B cell (primary cell): ENCODE data around the gene DNHD1. TPM values are rescaled to one million over a fixed set of nuclear protein-coding genes. Genes with fewer than 3 reads are reported as not detected.

ENCODE experiments used
- ATAC-seq: fragments of 200-7000 bp; cut with Tn5 transposase; one replicate; pipeline ENCODE4 v1.10.0; 2021; ENCODE audit warnings: low read depth, mild to moderate bottlenecking, moderate number of reproducible peaks, moderate library complexity
- CTCF ChIA-PET: fragments of 350-600 bp; sonication (Branson Sonifier 250); formaldehyde crosslinking; loops from one replicate; lab custom pipeline; 2021; ENCODE audit warnings: antibody characterized with exemption, inconsistent platforms; lab: Charles Lee
- POLR2A ChIA-PET: fragments of 350-600 bp; sonication (Branson Sonifier 250); formaldehyde crosslinking; loops from one replicate; lab custom pipeline; 2021; ENCODE audit warnings: antibody characterized with exemption; lab: Charles Lee
- DNase-seq: peaks from one replicate; pipeline ENCODE4 v3.0.0; 2013
- H2AFZ ChIP-seq: 2 replicates; pipeline ENCODE4 v1.6.1; 2012; ENCODE audit warnings: mild to moderate bottlenecking, low read depth, low read length; ENCODE audit not compliant: insufficient read depth, poor library complexity, severe bottlenecking
- H3K27ac ChIP-seq, 2 donors: 1 replicate in 1 of 2; 2 replicates in 1 of 2; pipeline ENCODE4 v1.5.1; 2012 to 2013; ENCODE audit warnings: low read length in 2 of 2, mild to moderate bottlenecking in 2 of 2, moderate library complexity in 1 of 2
- H3K27me3 ChIP-seq, 4 experiments: fragments of 200-600 bp in 1 of 4; sonication (generic) in 1 of 4; replicated peaks in 1 of 4; 1 replicate in 2 of 4; 2 replicates in 2 of 4; pipeline versions ENCODE4 v1.6.1 to v1.7.0; 2013 to 2016; ENCODE audit warnings: low read length in 3 of 4, mild to moderate bottlenecking in 2 of 4, mixed read lengths in 1 of 4, moderate library complexity in 1 of 4; ENCODE audit not compliant: insufficient read depth in 4 of 4, control insufficient read depth in 3 of 4; ENCODE audit errors: control extremely low read depth in 1 of 4
- H3K36me3 ChIP-seq, 2 experiments: replicated peaks in 1 of 2; 1 replicate in 1 of 2; 2 replicates in 1 of 2; pipeline versions ENCODE4 v1.6.1 to v1.7.1; 2013; ENCODE audit warnings: low read length in 1 of 2; ENCODE audit not compliant: insufficient read depth in 2 of 2, control insufficient read depth in 1 of 2; ENCODE audit errors: control extremely low read depth in 1 of 2, extremely low read depth in 1 of 2
- H3K4me1 ChIP-seq, 2 donors: fragments of 200-600 bp in 1 of 2; sonication (generic) in 1 of 2; 1 replicate in 1 of 2; 2 replicates in 1 of 2; pipeline versions ENCODE4 v1.5.1 to v1.6.1; 2013 to 2017; ENCODE audit warnings: low read length in 2 of 2; ENCODE audit not compliant: control insufficient read depth in 2 of 2, insufficient read depth in 2 of 2
- H3K4me2 ChIP-seq: replicated peaks from 2 replicates; pipeline ENCODE3; 2012; ENCODE audit warnings: mild to moderate bottlenecking, low read depth, low read length; ENCODE audit not compliant: poor library complexity, severe bottlenecking
- H3K4me3 ChIP-seq, 5 experiments: fragments of 200-600 bp in 1 of 5; sonication (generic) in 1 of 5; 1 replicate in 3 of 5; 2 replicates in 2 of 5; pipeline versions ENCODE4 v1.5.1 to v1.7.0; 2011 to 2016; ENCODE audit warnings: low read length in 4 of 5, mild to moderate bottlenecking in 4 of 5, low read depth in 2 of 5, control low read depth in 1 of 5, moderate library complexity in 1 of 5; ENCODE audit not compliant: insufficient read depth in 1 of 5; ENCODE audit errors: control extremely low read depth in 1 of 5, extremely low read depth in 1 of 5
- H3K79me2 ChIP-seq: fragments of 200-600 bp; sonication (generic); one replicate; pipeline ENCODE4 v1.6.0; 2016; ENCODE audit warnings: low read length; ENCODE audit not compliant: control insufficient read depth, insufficient read depth
- H3K9ac ChIP-seq: fragments of 200-600 bp; sonication (generic); 2 replicates; pipeline ENCODE4 v1.6.1; 2017; ENCODE audit warnings: mild to moderate bottlenecking, low read length, moderate library complexity
- H3K9me3 ChIP-seq, 3 donors: one replicate each; pipeline versions ENCODE4 v1.6.1 to v1.7.1; 2013; ENCODE audit warnings: low read length in 2 of 3; ENCODE audit not compliant: control insufficient read depth in 2 of 3, insufficient read depth in 1 of 3; ENCODE audit errors: control extremely low read depth in 1 of 3
- H4K20me1 ChIP-seq: 2 replicates; pipeline ENCODE4 v1.6.0; 2012; ENCODE audit warnings: mild to moderate bottlenecking, low read length; ENCODE audit not compliant: insufficient read depth, control insufficient read depth, poor library complexity, severe bottlenecking
- H3K27ac Mint-ChIP-seq: one replicate; pipeline ENCODE4 v1.8.0; 2021; ENCODE audit warnings: mixed read lengths
- H3K27me3 Mint-ChIP-seq: one replicate; pipeline ENCODE4 v1.8.0; 2021; ENCODE audit warnings: mixed read lengths
- H3K4me1 Mint-ChIP-seq: one replicate; pipeline ENCODE4 v1.8.0; 2021; ENCODE audit warnings: mixed read lengths
- H3K4me3 Mint-ChIP-seq: one replicate; pipeline ENCODE4 v1.8.0; 2021; ENCODE audit warnings: mixed read lengths
- H3K9me3 Mint-ChIP-seq: one replicate; pipeline ENCODE4 v1.8.0; 2022; ENCODE audit warnings: mixed read lengths; ENCODE audit not compliant: insufficient read depth
- CTCF ChIP-seq: fragments of 200-600 bp; IDR thresholded peaks from one replicate; pipeline ENCODE4 v1.8.0; 2022; ENCODE audit warnings: antibody characterized with exemption, mild to moderate bottlenecking
- EZH2 ChIP-seq: IDR thresholded peaks from 2 replicates; pipeline ENCODE4 v1.6.1; 2012; ENCODE audit warnings: borderline replicate concordance, low read depth, mild to moderate bottlenecking, moderate library complexity, low read length; ENCODE audit not compliant: insufficient read depth, poor library complexity, severe bottlenecking
- WGBS: methylation state at CpG from one replicate; pipeline ENCODE4 v1.1.5; 2013; ENCODE audit warnings: missing lambda C conversion rate; ENCODE audit not compliant: insufficient coverage; 5-methylcytosine and 5-hydroxymethylcytosine counted together
- intact Hi-C: fragments of 100-400 bp; cut with micrococcal nuclease; formaldehyde crosslinking; loops from one replicate; pipeline ENCODE4 v1.10.0; 2022
- polyA plus RNA-seq: library from polyadenylated mRNA; depleted of rRNA; stranded (reverse); fragments of >200 nt; gene quantifications from 2 replicates; pipeline ENCODE4 v1.2.3, GENCODE V29; 2012
- total RNA-seq, 2 donors: library from RNA; stranded (reverse); fragments of 120-200 nt in 1 of 2; gene quantifications; 1 replicate in 1 of 2; 2 replicates in 1 of 2; pipeline versions ENCODE4 v1.2.3 to v1.2.4, GENCODE V29; 2013 to 2022

DNHD1 gene
- total and polyA plus RNA-seq, 2 donors (not counting 1 experiment from before 2014, with no cell fraction given), result 53.9 to 58.2 TPM

DNA sequence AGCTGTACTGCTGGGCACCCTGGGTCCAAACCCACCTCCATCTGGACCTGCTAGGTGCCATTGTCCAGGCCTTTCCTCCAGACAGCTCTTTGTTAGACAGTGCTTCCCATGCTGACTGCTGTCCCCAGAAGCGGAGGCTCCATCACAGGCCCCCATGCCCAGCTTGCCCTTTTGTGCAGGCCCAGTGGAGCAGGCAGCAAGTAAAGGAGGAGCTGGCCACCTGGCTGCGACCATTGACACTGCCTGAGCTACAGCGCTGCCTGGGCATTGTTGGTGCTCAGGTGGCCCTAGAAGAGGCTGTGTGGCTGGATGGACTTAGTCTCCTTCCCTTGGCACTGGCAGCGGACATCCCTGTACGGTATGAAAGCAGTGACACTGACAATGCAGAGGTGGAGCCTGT lies 1.5 kb downstream of the DNHD1 start:
- H3K27ac Mint-ChIP-seq, result no peak overlapping the region
- no peak for ATAC-seq
- WGBS, result 95% methylated on average over 4 of the region's 5 CpGs

DNA sequence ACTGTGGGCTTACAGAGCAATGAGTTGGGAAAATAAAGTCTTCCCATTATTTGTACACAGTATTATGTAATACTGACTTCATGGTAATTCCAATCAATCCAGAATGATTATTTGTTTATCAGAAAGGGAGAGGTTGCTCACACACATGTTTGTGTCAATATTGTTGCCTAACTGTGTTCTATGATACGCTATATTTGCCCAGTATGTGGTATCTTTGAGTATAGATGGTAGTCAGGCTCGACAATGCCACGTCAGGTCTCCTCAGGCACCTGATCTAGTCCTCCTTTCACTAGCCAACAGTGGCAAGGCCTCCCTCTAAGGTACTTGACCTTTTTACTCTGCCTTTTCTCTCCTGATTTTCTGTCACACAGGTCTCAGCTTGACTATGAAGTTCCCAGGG lies 5.3 kb downstream of the DNHD1 start:
- Histone ChIP-seq H4K20me1 (no peaks in the 10 kb centered on the region), H3K36me3 (peaks cover 1 to 31% of the 10 kb centered on the region in 2 experiments), H3K4me2 (no peak overlapping the region), H3K79me2 (peaks cover 18% of the 10 kb centered on the region), H3K4me1 (no peaks in the 10 kb centered on the region), H3K9ac (no peak overlapping the region), H3K27me3 (no peaks in the 10 kb centered on the region), H3K9me3 (no peaks in the 10 kb centered on the region), H3K27ac (no peak overlapping the region), H2AFZ (no peak overlapping the region), H3K4me3 (no peak overlapping the region)
- POLR2A ChIA-PET, result no interaction called here
- WGBS, result 100% methylated on average over 3 of the region's 3 CpGs
- no peak for ATAC-seq
- DNase-seq, result no peak
- intact Hi-C loops, result no loop called here
- H3K27me3 Mint-ChIP-seq, result no peaks in the 10 kb centered on the region
- no peak overlapping the region for H3K27ac Mint-ChIP-seq
- TF ChIP-seq CTCF, result no peak
- TF ChIP-seq EZH2, result no peak
- H3K9me3 Mint-ChIP-seq, result no peaks in the 10 kb centered on the region
- H3K4me3 Mint-ChIP-seq, result no peak overlapping the region
- CTCF ChIA-PET, result no interaction called here
- H3K4me1 Mint-ChIP-seq, result no peaks in the 10 kb centered on the region

More for the DNA sequence above, 1.5 kb downstream of the DNHD1 start:
- H3K27ac ChIP-seq, result no peak overlapping the region
- H3K79me2 ChIP-seq, result peaks cover 51% of the 10 kb centered on the region
- DNase-seq, result no peak
- H3K4me3 ChIP-seq, result no peak overlapping the region
- H3K4me3 Mint-ChIP-seq, result no peak overlapping the region
- peaks cover 0 to 24% of the 10 kb centered on the region in 2 experiments for H3K36me3 ChIP-seq
- no peak for TF ChIP-seq CTCF
- TF ChIP-seq EZH2, result no peak
- H3K9me3 ChIP-seq, result no peaks in the 10 kb centered on the region
- H3K4me1 Mint-ChIP-seq, result no peaks in the 10 kb centered on the region
- intact Hi-C loops, result no loop called here
- no peaks in the 10 kb centered on the region for H4K20me1 ChIP-seq
- no peaks in the 10 kb centered on the region for H3K4me1 ChIP-seq
- ChIA-PET CTCF (interaction anchor here (0.9 to 5.3 kb wide), 3 partner anchors 8 to 120 kb away, joined by 3 to 28 read pairs (median 4); no protein-coding TSS in a partner anchor), POLR2A (no interaction called here)
- H3K4me2 ChIP-seq, result no peak overlapping the region
- H3K27me3 Mint-ChIP-seq, result no peaks in the 10 kb centered on the region
- no peaks in the 10 kb centered on the region for H3K27me3 ChIP-seq
- no peaks in the 10 kb centered on the region for H3K9me3 Mint-ChIP-seq
- H3K9ac ChIP-seq, result no peak overlapping the region
- no peak overlapping the region for H2AFZ ChIP-seq
